Measurements from ENCODE around the gene UBA7.

GRCh38 chr3:49813497-49814174, at the start of gene UBA7:
- TF ChIP-seq REST (IDR thresholded peaks at IDR 0.05; ENCODE audit: insufficient read depth in 1 of 2, low read depth in 2 of 2, low read length in 1 of 2) (no peak), CTCF (IDR thresholded peaks at IDR 0.05) (no peak), TCF7L2 (IDR thresholded peaks at IDR 0.05; ENCODE audit: low read depth, low read length) (no peak), POLR2AphosphoS5 (IDR thresholded peaks at IDR 0.05; ENCODE audit: low read depth, low read length) (no peak), SIN3A (IDR thresholded peaks at IDR 0.05; ENCODE audit: borderline replicate concordance, insufficient read depth, low read depth, low read length) (no peak)

Data from Panc1 (cell line).